NB4 (cell line): Measurements from ENCODE around the gene NRARP.

Experiments
- CTCF ChIP-seq: IDR thresholded peaks from one replicate; pipeline ENCODE4 v1.5.1; 2012; ENCODE audit warnings: low read depth, low read length
- POLR2A ChIP-seq: IDR thresholded peaks from 2 replicates; pipeline ENCODE4 v1.6.1; 2011; ENCODE audit warnings: mild to moderate bottlenecking; ENCODE audit not compliant: insufficient read length; ENCODE audit errors: extremely low read depth

DNA sequence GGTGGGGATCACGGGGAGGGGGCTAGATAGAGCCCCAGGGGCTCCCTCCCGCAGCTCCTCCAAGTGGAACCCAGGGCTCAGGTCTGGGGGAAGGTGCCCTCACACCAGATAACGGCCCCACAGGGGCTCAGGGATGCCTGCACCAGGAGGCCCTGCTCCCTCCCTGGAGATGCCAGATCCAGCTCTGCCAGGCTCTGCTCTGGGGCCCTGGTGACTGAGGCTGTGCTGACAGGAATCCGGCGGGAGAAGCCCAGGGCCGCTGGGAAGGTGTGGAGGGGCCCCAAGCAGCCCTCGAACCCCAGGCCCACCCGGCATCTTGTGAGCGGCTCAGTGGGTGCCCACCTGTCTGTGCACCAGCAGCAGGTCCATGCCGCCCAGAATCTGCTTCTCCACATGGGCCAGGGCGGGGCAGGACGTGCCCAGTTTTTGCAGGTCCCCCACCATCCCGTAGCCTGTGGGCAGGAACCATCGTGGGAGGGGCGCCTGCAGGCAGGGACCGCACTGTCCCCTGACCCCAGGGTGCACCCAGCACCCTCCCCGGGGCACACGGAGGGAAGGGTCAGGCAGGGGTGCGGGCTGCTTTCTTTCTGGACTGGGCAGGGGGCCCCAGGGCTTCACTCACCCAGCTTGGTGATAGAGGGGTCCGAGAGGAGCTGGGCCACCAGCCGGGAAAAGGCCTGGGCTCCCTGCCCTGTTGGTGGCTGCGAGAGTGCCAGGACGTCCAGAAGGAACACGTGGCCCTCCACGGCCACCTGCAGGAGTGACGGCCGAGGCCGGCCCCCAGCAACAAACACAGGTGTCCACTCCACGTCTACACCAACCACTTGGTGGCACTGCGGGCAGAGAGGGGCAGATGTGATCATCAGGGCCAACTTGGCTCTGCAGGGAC, 48.9 kb upstream of the NRARP start:
- TF ChIP-seq CTCF (no peak), POLR2A (no peak)
